ENCODE results near the gene PEX10.

DNA sequence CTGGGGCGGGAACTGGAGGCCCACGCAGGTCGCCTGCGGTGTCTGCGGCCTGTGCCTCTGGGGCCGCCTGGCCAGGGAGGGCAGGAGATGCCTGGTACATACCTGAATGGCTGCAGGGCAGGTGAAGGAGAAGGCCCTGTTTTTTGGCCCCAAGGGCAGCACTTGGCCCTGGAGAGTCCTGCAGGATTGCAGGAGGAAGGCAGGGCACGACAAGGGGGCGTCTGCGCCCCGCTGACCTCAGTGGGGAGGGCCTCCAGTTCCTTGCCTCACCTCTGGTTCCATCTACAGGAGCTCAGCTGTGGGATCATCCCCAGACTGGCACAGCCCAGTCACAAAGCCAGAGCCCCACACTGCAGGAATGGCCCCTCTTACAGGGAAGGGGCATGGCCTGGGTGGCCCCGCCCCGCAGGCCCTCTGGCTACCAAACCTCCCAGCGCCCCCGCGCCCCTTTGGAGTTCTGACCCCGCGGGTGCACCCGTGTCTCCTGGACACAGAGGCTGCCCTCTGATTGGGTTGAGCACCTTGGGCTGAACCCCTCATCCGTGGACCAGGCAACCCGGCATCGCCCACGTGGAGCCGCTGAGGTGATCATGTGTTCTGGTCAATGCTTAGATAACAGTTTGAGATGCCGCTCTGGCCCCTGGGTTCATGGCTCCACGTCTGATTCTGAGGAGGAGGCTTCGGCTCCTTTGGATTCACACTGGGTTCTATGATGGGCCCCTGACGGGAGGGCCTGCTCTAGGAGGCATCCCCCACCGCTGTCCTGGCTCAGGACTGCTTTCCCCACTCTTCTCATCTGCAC lies 1.3 kb upstream of the PEX10 start:
- TF ChIP-seq, protein P1, sequence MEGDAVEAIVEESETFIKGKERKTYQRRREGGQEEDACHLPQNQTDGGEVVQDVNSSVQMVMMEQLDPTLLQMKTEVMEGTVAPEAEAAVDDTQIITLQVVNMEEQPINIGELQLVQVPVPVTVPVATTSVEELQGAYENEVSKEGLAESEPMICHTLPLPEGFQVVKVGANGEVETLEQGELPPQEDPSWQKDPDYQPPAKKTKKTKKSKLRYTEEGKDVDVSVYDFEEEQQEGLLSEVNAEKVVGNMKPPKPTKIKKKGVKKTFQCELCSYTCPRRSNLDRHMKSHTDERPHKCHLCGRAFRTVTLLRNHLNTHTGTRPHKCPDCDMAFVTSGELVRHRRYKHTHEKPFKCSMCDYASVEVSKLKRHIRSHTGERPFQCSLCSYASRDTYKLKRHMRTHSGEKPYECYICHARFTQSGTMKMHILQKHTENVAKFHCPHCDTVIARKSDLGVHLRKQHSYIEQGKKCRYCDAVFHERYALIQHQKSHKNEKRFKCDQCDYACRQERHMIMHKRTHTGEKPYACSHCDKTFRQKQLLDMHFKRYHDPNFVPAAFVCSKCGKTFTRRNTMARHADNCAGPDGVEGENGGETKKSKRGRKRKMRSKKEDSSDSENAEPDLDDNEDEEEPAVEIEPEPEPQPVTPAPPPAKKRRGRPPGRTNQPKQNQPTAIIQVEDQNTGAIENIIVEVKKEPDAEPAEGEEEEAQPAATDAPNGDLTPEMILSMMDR (IDR thresholded peaks at IDR 0.05), result no peak
- TF ChIP-seq POLR2A (IDR thresholded peaks at IDR 0.05), result no peak
- no peak for TF ChIP-seq EP300 (IDR thresholded peaks at IDR 0.05)
